ENCODE measurements around the gene RASAL2. TPM values are rescaled to one million over a fixed set of nuclear protein-coding genes. Genes with fewer than 3 reads are reported as not detected.

The RASAL2 gene
- total RNA-seq, 1 donor from 2014 or later = 44.2 TPM

DNA sequence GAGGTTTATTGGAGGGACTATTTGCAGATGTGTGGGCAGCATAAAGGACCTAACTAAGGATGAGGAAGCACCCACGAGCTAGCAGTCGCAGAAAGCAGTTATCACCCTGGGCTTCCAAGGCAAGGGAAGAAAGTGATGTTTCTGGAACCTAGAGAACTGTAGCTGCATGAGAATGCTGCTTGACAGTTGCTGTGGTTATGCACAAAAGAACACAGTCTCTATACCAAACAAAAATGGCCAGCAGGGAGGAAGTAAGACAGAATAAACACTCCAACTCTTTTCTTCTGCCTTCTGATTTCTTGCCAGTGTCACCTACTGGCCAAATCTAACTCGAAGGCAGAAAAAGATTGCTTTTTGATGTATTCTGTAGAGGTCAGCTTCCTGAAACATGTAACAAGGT lies 190.2 kb downstream of the RASAL2 start:
- no peak overlapping the region for H3K4me3 ChIP-seq (ENCODE audit: insufficient read depth, low read depth, low read length)
- FAIRE-seq (no peak), DNase-seq (ENCODE audit: low read depth) (no peak)
- H3K9me3 Mint-ChIP-seq (ENCODE audit: unreplicated experiment) = peaks cover 2% of the 10 kb centered on the region
- H3K4me1 Mint-ChIP-seq (ENCODE audit: low read depth, unreplicated experiment) = peaks cover 46% of the 10 kb centered on the region
- peaks cover 7% of the 10 kb centered on the region for H3K36me3 Mint-ChIP-seq (ENCODE audit: low read depth, unreplicated experiment)
- H3K27ac ChIP-seq (ENCODE audit: low read depth, low read length) = no peak overlapping the region
- no peak overlapping the region for H3K4me2 ChIP-seq (ENCODE audit: low read length)
- no peaks in the 10 kb centered on the region for H3K9me3 ChIP-seq (ENCODE audit: insufficient read depth, low read depth, low read length)
- no peaks in the 10 kb centered on the region for H3K27me3 ChIP-seq (ENCODE audit: insufficient read depth, low read length)
- H3K79me2 ChIP-seq (ENCODE audit: insufficient read depth, low read length) = peaks cover 15% of the 10 kb centered on the region
- no peaks in the 10 kb centered on the region for H4K20me1 ChIP-seq (ENCODE audit: insufficient read depth, low read length)
- H3K27me3 Mint-ChIP-seq (ENCODE audit: low read depth, unreplicated experiment) = no peaks in the 10 kb centered on the region
- H3K36me3 ChIP-seq (ENCODE audit: insufficient read depth, low read length) = no peaks in the 10 kb centered on the region
- H3K9ac ChIP-seq (ENCODE audit: low read length) = no peak overlapping the region
- no peak overlapping the region for H2AFZ ChIP-seq (ENCODE audit: low read depth, low read length)
- no peaks in the 10 kb centered on the region for H3K4me1 ChIP-seq (ENCODE audit: insufficient read depth, low read length)
- H3K4me3 Mint-ChIP-seq (ENCODE audit: unreplicated experiment) = peak overlapping the region; percentile 63
- H3K27ac Mint-ChIP-seq (ENCODE audit: unreplicated experiment) = peak overlapping the region; percentile 95
- TF ChIP-seq, protein P1, sequence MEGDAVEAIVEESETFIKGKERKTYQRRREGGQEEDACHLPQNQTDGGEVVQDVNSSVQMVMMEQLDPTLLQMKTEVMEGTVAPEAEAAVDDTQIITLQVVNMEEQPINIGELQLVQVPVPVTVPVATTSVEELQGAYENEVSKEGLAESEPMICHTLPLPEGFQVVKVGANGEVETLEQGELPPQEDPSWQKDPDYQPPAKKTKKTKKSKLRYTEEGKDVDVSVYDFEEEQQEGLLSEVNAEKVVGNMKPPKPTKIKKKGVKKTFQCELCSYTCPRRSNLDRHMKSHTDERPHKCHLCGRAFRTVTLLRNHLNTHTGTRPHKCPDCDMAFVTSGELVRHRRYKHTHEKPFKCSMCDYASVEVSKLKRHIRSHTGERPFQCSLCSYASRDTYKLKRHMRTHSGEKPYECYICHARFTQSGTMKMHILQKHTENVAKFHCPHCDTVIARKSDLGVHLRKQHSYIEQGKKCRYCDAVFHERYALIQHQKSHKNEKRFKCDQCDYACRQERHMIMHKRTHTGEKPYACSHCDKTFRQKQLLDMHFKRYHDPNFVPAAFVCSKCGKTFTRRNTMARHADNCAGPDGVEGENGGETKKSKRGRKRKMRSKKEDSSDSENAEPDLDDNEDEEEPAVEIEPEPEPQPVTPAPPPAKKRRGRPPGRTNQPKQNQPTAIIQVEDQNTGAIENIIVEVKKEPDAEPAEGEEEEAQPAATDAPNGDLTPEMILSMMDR (IDR thresholded peaks at IDR 0.05; ENCODE audit: insufficient read depth, low read depth, low read length) = no peak
- no peak for TF ChIP-seq EZH2 (IDR thresholded peaks at IDR 0.05; ENCODE audit: insufficient read depth, low read length)

- no peak for FAIRE-seq
- Histone ChIP-seq H3K4me2 (ENCODE audit: low read length) (no peak overlapping the region), H3K4me3 (ENCODE audit: insufficient read depth, low read depth, low read length) (no peak overlapping the region), H3K27me3 (ENCODE audit: insufficient read depth, low read length) (no peaks in the 10 kb centered on the region), H4K20me1 (ENCODE audit: insufficient read depth, low read length) (peaks cover 7% of the 10 kb centered on the region), H3K79me2 (ENCODE audit: insufficient read depth, low read length) (peaks cover 3% of the 10 kb centered on the region), H3K36me3 (ENCODE audit: insufficient read depth, low read length) (no peaks in the 10 kb centered on the region), H3K4me1 (ENCODE audit: insufficient read depth, low read length) (no peaks in the 10 kb centered on the region), H3K9ac (ENCODE audit: low read length) (no peak overlapping the region), H3K9me3 (ENCODE audit: insufficient read depth, low read depth, low read length) (no peaks in the 10 kb centered on the region), H3K27ac (ENCODE audit: low read depth, low read length) (no peak overlapping the region), H2AFZ (ENCODE audit: low read depth, low read length) (no peak overlapping the region)
- no peak for DNase-seq (ENCODE audit: low read depth)
- Mint-ChIP-seq H3K27me3 (ENCODE audit: low read depth, unreplicated experiment) (no peaks in the 10 kb centered on the region), H3K36me3 (ENCODE audit: low read depth, unreplicated experiment) (peaks cover 13% of the 10 kb centered on the region), H3K4me1 (ENCODE audit: low read depth, unreplicated experiment) (peaks cover 20% of the 10 kb centered on the region), H3K27ac (ENCODE audit: unreplicated experiment) (no peak overlapping the region), H3K9me3 (ENCODE audit: unreplicated experiment) (peaks cover 2% of the 10 kb centered on the region), H3K4me3 (ENCODE audit: unreplicated experiment) (no peak overlapping the region)
- TF ChIP-seq, protein P1 (IDR thresholded peaks at IDR 0.05; ENCODE audit: insufficient read depth, low read depth, low read length) = no peak
- no peak for TF ChIP-seq EZH2 (IDR thresholded peaks at IDR 0.05; ENCODE audit: insufficient read depth, low read length)
Observed at GRCh38 chr1:178291166-178291565, 197.3 kb downstream of the RASAL2 start.

DNA sequence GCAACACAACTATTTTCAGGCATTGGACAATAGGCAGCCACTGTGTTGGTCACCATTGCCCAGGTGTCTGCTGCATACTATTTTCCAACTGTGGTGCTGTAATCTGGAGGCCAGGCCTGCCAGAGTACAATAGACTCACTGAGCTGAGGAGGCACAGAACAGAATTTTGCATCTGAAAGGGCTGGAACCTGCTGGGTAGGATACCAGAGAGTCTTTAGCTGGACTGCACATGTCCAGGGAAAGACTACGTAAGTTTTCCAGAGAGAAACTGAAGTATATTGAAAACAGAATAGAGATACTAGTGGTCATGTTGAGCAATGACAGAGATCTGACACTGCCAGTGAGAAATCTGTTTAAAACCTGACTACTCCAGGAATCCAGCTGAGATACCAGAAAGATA lies 200.8 kb downstream of the RASAL2 start:
- no peak overlapping the region for H3K4me3 Mint-ChIP-seq (ENCODE audit: unreplicated experiment)
- H3K9me3 Mint-ChIP-seq (ENCODE audit: unreplicated experiment) = no peaks in the 10 kb centered on the region
- H3K36me3 Mint-ChIP-seq (ENCODE audit: low read depth, unreplicated experiment) = peaks cover 6% of the 10 kb centered on the region
- peaks cover 20% of the 10 kb centered on the region for H3K4me1 Mint-ChIP-seq (ENCODE audit: low read depth, unreplicated experiment)
- Histone ChIP-seq H4K20me1 (ENCODE audit: insufficient read depth, low read length) (peaks cover 7% of the 10 kb centered on the region), H3K4me1 (ENCODE audit: insufficient read depth, low read length) (no peaks in the 10 kb centered on the region), H3K4me2 (ENCODE audit: low read length) (no peak overlapping the region), H3K9me3 (ENCODE audit: insufficient read depth, low read depth, low read length) (no peaks in the 10 kb centered on the region), H3K9ac (ENCODE audit: low read length) (no peak overlapping the region), H3K36me3 (ENCODE audit: insufficient read depth, low read length) (no peaks in the 10 kb centered on the region), H3K79me2 (ENCODE audit: insufficient read depth, low read length) (peaks cover 3% of the 10 kb centered on the region), H3K4me3 (ENCODE audit: insufficient read depth, low read depth, low read length) (no peak overlapping the region), H3K27me3 (ENCODE audit: insufficient read depth, low read length) (no peaks in the 10 kb centered on the region), H2AFZ (ENCODE audit: low read depth, low read length) (no peak overlapping the region), H3K27ac (ENCODE audit: low read depth, low read length) (no peak overlapping the region)
- FAIRE-seq (no peak), DNase-seq (ENCODE audit: low read depth) (no peak)
- no peaks in the 10 kb centered on the region for H3K27me3 Mint-ChIP-seq (ENCODE audit: low read depth, unreplicated experiment)
- peak overlapping the region; percentile 74 for H3K27ac Mint-ChIP-seq (ENCODE audit: unreplicated experiment)
- no peak for TF ChIP-seq EZH2 (IDR thresholded peaks at IDR 0.05; ENCODE audit: insufficient read depth, low read length)
- TF ChIP-seq, protein P1 (IDR thresholded peaks at IDR 0.05; ENCODE audit: insufficient read depth, low read depth, low read length) = no peak
